Activated CD4-positive, alpha-beta T cell treated with anti-CD3 and anti-CD28 coated beads for 24 hours (primary cell): ENCODE measurements around the gene CNGB1.
"Not testable (repeated sequence)": the region's sequence is repeated elsewhere in the genome, so short reads cannot be mapped to it uniquely, and the experiment has no call there.

Experiments used
- DNase-seq, 2 donors: peaks; one replicate each; pipeline ENCODE4 v3.0.0-alpha.2; 2020; ENCODE audit warnings: low read depth in 2 of 2

The CNGB1 gene

GRCh38 chr16:57862698-57863433 lies 108.1 kb downstream of the CNGB1 start:
- no peak for DNase-seq

- no peak for DNase-seq
These were observed 111.6 kb downstream of the CNGB1 start for GRCh38 chr16:57859331-57859730.

- no peak for DNase-seq
These were observed 112.3 kb downstream of the CNGB1 start for GRCh38 chr16:57858635-57859034.

GRCh38 chr16:57857991-57858390 lies 112.9 kb downstream of the CNGB1 start:
- not testable (repeated sequence) for DNase-seq

GRCh38 chr16:57855188-57855587 lies 115.7 kb downstream of the CNGB1 start:
- no peak for DNase-seq

GRCh38 chr16:57852189-57852588 lies 118.7 kb downstream of the CNGB1 start:
- DNase-seq: no peak

GRCh38 chr16:57848181-57848580 lies 122.7 kb downstream of the CNGB1 start:
- no peak for DNase-seq

- not testable (repeated sequence) for DNase-seq
These were observed 124.0 kb downstream of the CNGB1 start for GRCh38 chr16:57846931-57847330.

GRCh38 chr16:57846078-57846697 lies 124.7 kb downstream of the CNGB1 start:
- DNase-seq: no peak

- no peak for DNase-seq
These were observed 125.8 kb downstream of the CNGB1 start for GRCh38 chr16:57845115-57845514.

- DNase-seq: no peak
These were observed 126.4 kb downstream of the CNGB1 start for GRCh38 chr16:57844416-57845030.

- no peak for DNase-seq
These were observed 127.5 kb downstream of the CNGB1 start for GRCh38 chr16:57843400-57843799.

GRCh38 chr16:57842601-57843000 lies 128.3 kb downstream of the CNGB1 start:
- no peak for DNase-seq

GRCh38 chr16:57840833-57841232 lies 130.1 kb downstream of the CNGB1 start:
- DNase-seq: no peak

GRCh38 chr16:57838161-57838560 lies 132.8 kb downstream of the CNGB1 start:
- no peak for DNase-seq

GRCh38 chr16:57837305-57838125 lies 133.4 kb downstream of the CNGB1 start:
- no peak for DNase-seq

- not testable (repeated sequence) for DNase-seq
These were observed 135.5 kb downstream of the CNGB1 start for GRCh38 chr16:57835439-57835838.

GRCh38 chr16:57834936-57835335 lies 136.0 kb downstream of the CNGB1 start:
- no peak for DNase-seq
